ENCODE results near the gene CETN2. TPM values are rescaled to one million over a fixed set of nuclear protein-coding genes. Genes with fewer than 3 reads are reported as not detected.

The CETN2 gene
- total RNA-seq, result 23.5 and 31.4 TPM in 2 replicates

DNA sequence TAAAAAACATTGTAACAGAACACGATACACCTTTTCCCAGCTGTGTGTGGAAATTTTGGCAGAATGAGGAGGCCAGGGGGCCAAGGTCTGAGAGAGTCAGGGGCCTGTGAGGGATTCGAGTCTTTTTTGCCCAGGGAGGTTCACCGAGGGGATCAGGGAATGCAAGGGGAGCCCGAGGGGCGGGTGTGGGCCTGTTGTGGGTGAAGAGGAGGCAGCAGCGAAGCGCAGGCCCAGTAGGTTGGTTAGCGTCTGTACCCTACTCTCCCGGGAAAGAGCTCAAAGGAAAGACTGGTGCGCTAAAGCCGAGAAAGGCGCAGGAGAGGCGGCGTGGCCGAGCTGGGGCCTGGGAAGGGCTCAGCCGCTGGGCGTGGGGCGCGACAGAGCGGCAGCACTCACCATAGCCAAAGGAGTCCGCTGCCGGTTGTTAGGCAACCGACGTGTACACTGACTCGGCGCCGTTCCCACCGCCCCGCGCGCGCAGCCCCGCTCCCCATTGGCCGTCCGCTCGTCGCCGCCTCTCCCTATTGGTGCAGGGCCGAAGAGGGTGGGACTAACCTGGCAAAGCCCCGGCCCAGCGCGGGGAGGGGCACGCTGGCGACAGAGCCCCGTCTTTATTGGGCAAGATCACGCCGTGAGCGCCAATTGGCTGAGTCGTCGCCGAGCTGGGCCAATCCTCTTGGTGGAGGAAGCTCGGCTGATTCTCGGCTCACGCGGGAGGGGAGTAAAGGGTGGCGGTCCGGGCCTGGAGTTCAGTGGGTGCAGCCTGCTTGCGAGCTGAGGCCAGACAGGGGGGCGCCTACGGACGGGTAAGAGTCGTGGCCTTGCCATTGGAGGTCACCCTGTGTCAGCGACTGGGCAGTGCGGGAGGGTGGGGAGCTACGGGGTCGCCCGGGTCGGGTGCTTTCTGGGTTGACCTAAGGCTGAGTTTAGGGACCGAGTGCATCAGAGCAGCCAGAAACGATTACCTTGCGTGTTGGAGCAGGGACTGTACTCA, at the start of gene CETN2, which contains the start of gene NSDHL:
TSS of gene CETN2 (minus strand) at position 446 of the 994 bp plus-strand sequence. CDS start at position 399, 47 bp downstream.
TSS of gene NSDHL (plus strand) at position 752 of the 994 bp plus-strand sequence. CDS start 15,262 bp downstream, outside the sequence.

Other genes with a start within 250 kb of the CETN2 start
- gene GABRQ, start 192.9 kb downstream of the CETN2 start, total RNA-seq, result not detected in 2 replicates
- not detected in 2 replicates for gene MAGEA3, start 132.0 kb downstream of the CETN2 start, total RNA-seq
- gene CSAG2, start 121.5 kb downstream of the CETN2 start, total RNA-seq, result not detected in 2 replicates
- not detected in 2 replicates for gene MAGEA2B, start 116.1 kb downstream of the CETN2 start, total RNA-seq
- not detected in 2 replicates for gene CSAG1, start 97.0 kb downstream of the CETN2 start, total RNA-seq
- not detected in 2 replicates for gene MAGEA12, start 97.0 kb downstream of the CETN2 start, total RNA-seq
- not detected in 2 replicates for gene MAGEA2, start 76.9 kb downstream of the CETN2 start, total RNA-seq
- gene CSAG3, start 71.5 kb downstream of the CETN2 start, total RNA-seq, result not detected in 2 replicates
- gene MAGEA6, start 61.1 kb downstream of the CETN2 start, total RNA-seq, result not detected in 2 replicates
- gene NSDHL, start 306 bp upstream of the CETN2 start, total RNA-seq, result 10.8 and 23.8 TPM in 2 replicates
- gene ZNF185, start 67.3 kb upstream of the CETN2 start, total RNA-seq, result 0.65 and 25.3 TPM in 2 replicates
- not detected in 2 replicates for gene PNMA5, start 163.4 kb upstream of the CETN2 start, total RNA-seq
- not detected in 2 replicates for gene PNMA3, start 225.7 kb upstream of the CETN2 start, total RNA-seq
- gene PNMA6A, start 241.7 kb upstream of the CETN2 start, total RNA-seq, result 0.86 and 1.3 TPM in 2 replicates